ENCODE results near the gene EML4. TPM values are rescaled to one million over a fixed set of nuclear protein-coding genes. Genes with fewer than 3 reads are reported as not detected.
A peak's percentile ranks its signal among the peaks of the same experiment; 100 is the strongest.
"Not testable (repeated sequence)": the region's sequence is repeated elsewhere in the genome, so short reads cannot be mapped to it uniquely, and the experiment has no call there.

EML4 gene
- total RNA-seq, 1 experiment from 2014 or later = 52.0 TPM

DNA sequence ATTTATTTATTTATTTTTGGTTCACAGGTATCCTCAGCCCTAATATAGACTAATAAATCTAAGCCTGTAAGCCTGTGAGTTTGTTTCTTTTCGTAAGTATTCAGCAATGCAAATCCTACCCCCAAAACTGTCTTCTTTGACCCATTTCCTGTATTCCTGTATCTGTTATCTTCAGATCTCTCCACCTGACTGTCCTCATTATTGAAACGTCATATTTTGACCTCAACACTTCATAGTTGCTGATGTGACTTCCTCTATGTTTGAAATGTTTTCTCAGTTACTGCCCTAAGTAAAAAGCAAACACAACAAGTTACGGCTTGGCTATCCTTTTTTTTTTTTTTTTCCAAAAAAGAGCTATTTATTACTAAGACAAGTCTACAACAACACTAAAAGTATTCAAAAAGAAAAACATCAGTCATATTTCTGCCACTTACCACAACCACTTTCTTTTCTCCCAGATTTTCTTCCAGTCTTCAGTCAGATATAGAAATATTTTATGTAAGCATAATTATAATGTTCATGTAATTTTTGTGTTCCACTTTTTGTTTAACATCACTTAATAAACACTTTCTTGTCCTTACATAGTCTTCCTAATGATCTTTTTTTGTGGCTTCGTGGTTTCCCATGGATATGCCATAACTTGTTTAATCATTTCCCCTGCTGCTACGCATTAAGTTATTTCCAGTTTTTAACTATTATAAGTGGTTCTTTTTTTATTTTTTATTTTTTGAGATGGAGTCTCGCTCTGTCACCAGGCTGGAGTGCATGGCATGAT, 45.0 kb upstream of the EML4 start:
- no peak overlapping the region for H3K27ac ChIP-seq
- H3K9me2 ChIP-seq (ENCODE audit: insufficient read depth) = no peaks in the 10 kb centered on the region
- no peaks in the 10 kb centered on the region for H4K20me1 ChIP-seq (ENCODE audit: insufficient read depth)
- peaks cover 11% of the 10 kb centered on the region for H3K9me3 ChIP-seq (ENCODE audit: insufficient read depth, low read depth)
- DNase-seq = peak in 1 of 2 experiments; percentile 52
- H3K4me2 ChIP-seq = no peak overlapping the region
- no peak overlapping the region for H3K4me3 ChIP-seq
- peaks cover 37% of the 10 kb centered on the region for H3K4me1 ChIP-seq (replicated peaks; ENCODE audit: insufficient read depth)
- POLR2A ChIA-PET (ENCODE audit: unreplicated experiment) = no interaction called here
- no peaks in the 10 kb centered on the region for H3K79me2 ChIP-seq (ENCODE audit: low read depth)
- TF ChIP-seq EZH2 (IDR thresholded peaks at IDR 0.05; ENCODE audit: low read depth) = no peak
- TF ChIP-seq, protein P1, sequence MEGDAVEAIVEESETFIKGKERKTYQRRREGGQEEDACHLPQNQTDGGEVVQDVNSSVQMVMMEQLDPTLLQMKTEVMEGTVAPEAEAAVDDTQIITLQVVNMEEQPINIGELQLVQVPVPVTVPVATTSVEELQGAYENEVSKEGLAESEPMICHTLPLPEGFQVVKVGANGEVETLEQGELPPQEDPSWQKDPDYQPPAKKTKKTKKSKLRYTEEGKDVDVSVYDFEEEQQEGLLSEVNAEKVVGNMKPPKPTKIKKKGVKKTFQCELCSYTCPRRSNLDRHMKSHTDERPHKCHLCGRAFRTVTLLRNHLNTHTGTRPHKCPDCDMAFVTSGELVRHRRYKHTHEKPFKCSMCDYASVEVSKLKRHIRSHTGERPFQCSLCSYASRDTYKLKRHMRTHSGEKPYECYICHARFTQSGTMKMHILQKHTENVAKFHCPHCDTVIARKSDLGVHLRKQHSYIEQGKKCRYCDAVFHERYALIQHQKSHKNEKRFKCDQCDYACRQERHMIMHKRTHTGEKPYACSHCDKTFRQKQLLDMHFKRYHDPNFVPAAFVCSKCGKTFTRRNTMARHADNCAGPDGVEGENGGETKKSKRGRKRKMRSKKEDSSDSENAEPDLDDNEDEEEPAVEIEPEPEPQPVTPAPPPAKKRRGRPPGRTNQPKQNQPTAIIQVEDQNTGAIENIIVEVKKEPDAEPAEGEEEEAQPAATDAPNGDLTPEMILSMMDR (conservative IDR thresholded peaks at IDR 0.05) = no peak
- no peaks in the 10 kb centered on the region for H3K27me3 ChIP-seq (ENCODE audit: insufficient read depth, low read depth)
- H3F3A ChIP-seq (ENCODE audit: insufficient read depth, low read depth) = peaks cover 24% of the 10 kb centered on the region
- H2AFZ ChIP-seq = no peak overlapping the region
- no TSS peak for BruUV-seq (replicated peaks)
- intact Hi-C loops (cut with micrococcal nuclease; ENCODE audit: unreplicated experiment) = no loop called here
- CTCF ChIA-PET = interaction anchor here (0.6 to 1.7 kb wide), 3 partner anchors 28 to 150 kb away, joined by 3 to 7 read pairs (median 6); no protein-coding TSS in a partner anchor
- no peaks in the 10 kb centered on the region for H3K36me3 ChIP-seq (ENCODE audit: low read depth)

DNA sequence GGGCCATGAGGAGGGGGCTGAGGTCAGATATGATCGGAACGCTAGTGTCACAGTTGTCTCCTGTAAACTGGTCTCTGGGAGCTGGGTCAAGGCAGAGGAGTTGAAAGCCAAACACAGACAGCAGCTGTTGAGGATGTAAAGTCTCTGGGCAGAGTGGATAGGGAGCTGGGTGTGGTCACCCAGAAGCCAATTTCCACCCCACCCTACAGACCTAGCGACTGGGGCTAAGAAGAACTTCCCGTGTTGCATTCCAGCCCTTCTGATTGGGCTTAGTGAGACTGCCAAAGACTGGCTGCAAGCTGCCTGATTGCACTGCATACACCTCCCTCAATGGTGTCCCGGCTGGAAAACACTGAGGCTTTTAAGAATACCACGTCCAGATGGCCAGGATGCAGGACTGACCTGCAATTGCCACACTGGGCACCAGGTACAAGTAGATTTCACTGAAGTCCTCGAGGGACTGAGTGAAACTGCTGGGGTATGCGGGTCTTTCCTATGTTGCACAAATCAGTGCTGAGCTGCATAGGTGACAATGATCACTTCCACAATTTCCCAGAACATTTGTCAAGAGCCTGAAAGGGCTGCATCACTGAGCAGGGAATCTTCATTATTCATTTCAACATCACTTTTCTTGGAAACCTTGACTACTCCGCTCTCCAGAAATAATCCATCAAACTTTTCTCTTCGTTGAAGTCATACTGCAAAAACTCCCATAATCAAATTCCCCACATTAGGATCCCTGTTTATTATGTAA, 43.1 kb upstream of the EML4 start:
- H3K4me1 ChIP-seq (replicated peaks; ENCODE audit: insufficient read depth) = peaks cover 36% of the 10 kb centered on the region
- peaks cover 18% of the 10 kb centered on the region; the same call in 1 of the 2 replicates for H3F3A ChIP-seq (ENCODE audit: insufficient read depth, low read depth)
- H3K4me3 ChIP-seq = no peak overlapping the region
- ChIA-PET CTCF (interaction anchor here (1.7 kb wide), 1 partner anchor 30 kb away, joined by 7 read pairs; no protein-coding TSS in a partner anchor), POLR2A (ENCODE audit: unreplicated experiment) (no interaction called here)
- H3K4me2 ChIP-seq = no peak overlapping the region
- H3K9me2 ChIP-seq (ENCODE audit: insufficient read depth) = no peaks in the 10 kb centered on the region
- no TSS peak for BruUV-seq (replicated peaks)
- no peak overlapping the region for H2AFZ ChIP-seq
- DNase-seq = no peak
- H3K27me3 ChIP-seq (ENCODE audit: insufficient read depth, low read depth) = no peaks in the 10 kb centered on the region
- peaks cover 4% of the 10 kb centered on the region; the same call in 1 of the 2 replicates for H3K9me3 ChIP-seq (ENCODE audit: insufficient read depth, low read depth)
- TF ChIP-seq, protein P1 (conservative IDR thresholded peaks at IDR 0.05) = no peak
- H3K27ac ChIP-seq = no peak overlapping the region
- intact Hi-C loops (cut with micrococcal nuclease; ENCODE audit: unreplicated experiment) = no loop called here
- H4K20me1 ChIP-seq (ENCODE audit: insufficient read depth) = no peaks in the 10 kb centered on the region
- H3K36me3 ChIP-seq (ENCODE audit: low read depth) = no peaks in the 10 kb centered on the region
- no peaks in the 10 kb centered on the region for H3K79me2 ChIP-seq (ENCODE audit: low read depth)

DNA sequence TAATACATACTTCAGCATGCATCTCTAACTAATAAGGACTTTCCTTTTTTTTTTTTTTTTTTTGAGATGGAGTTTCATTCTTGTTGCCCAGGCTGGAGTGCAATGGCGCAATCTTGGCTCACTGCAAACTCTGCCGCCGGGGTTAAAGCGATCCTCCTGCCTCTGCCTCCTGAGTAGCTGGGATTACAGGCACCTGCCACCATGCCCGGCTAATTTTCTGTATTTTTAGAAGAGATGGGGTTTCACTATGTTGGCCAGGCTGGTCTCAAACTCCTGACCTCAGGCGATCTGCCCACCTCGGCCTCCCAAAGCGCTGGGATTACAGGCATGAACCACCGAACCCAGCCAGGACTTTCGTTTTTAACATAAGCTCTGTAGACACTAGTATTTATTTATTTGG, 42.3 kb upstream of the EML4 start:
- CTCF ChIA-PET; DNase-seq; H3K4me3 ChIP-seq; POLR2A ChIA-PET (ENCODE audit: unreplicated experiment); H2AFZ ChIP-seq; intact Hi-C loops (cut with micrococcal nuclease; ENCODE audit: unreplicated experiment); H3K36me3 ChIP-seq (ENCODE audit: low read depth); H4K20me1 ChIP-seq (ENCODE audit: insufficient read depth); H3K9me3 ChIP-seq (ENCODE audit: insufficient read depth, low read depth); H3K79me2 ChIP-seq (ENCODE audit: low read depth); H3K9me2 ChIP-seq (ENCODE audit: insufficient read depth); BruUV-seq (replicated peaks); H3K27ac ChIP-seq; H3K4me2 ChIP-seq; H3K27me3 ChIP-seq (ENCODE audit: insufficient read depth, low read depth): not testable (repeated sequence)
- Histone ChIP-seq H3K4me1 (replicated peaks; ENCODE audit: insufficient read depth) (peaks cover 45% of the 10 kb centered on the region), H3F3A (ENCODE audit: insufficient read depth, low read depth) (peaks cover 27% of the 10 kb centered on the region)
